ENCODE data around the gene RPL18.

Gene RPL18

DNA sequence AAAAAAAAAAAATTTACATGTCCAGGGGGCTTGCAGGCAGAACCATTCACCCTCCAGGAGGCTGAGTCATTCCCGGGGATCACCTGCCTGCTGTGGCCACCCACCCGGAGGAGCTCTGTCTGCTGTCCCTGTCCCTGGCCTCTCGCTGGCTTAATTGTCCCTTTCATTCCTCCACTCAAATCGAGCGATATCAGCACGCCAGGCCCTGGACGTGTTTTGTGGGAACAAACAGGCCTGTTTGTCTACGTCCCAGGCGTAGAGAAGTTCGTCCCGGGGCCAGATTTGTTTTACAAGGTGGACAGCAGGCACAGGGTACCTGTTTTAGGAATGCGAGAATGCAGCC, 45.8 kb downstream of the RPL18 start:
- no peak for DNase-seq

DNA sequence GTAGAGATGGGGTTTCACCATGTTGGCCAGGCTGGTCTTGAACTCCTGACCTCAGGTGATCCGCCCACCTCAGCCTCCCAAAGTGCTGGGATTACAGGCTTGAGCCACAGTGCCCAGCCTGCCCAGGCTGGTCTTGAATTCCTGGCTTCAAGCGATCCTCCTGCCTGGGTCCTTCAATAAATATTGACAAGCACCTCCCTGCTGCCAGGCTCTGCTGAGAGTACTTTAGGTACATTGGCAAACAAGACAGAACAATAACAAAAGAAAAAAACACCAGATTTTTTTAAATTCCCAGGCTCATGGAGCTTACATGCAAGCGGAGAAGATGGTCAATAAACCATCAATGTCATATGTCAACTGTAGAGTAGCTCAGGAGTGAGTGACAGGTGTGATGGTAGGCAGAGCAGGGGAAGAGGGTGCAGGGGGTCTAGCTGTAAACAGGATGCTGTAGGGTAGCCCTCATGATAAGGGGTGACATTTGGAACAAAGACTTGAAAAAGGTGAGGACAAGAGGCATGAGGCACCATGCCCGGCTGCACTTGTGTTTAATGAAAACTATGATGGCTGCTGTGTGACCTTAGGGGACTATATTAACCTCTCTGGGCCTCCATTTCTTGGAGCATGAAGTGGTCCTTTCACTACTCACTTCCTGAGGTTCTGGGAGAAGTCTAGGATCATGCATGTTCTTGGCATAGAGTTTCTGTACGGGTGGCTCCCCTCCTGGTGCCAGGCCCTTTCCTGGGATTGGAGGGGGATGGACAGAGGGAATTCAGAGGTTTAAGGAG, 47.4 kb downstream of the RPL18 start:
- DNase-seq = no peak

DNA sequence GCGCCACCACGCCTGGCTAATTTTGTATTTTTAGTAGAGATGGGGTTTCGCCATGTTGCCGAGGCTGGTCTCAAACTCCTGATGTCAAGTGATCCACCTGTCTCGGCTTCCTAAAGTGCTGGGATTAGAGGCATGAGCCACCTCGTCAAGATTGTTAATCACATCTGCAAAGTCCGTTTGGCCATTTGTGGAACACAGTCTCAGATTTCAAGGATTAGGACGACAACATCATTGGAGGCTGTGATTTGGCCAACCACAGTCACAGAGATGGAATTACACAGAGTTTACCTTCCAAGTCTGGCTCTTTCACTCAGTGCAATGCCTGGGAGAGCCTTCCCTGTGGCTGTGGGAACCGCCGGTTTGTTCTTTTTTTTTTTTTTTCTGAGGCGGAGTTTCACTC, 49.2 kb downstream of the RPL18 start:
- DNase-seq = no peak

GRCh38 chr19:48568345-48568886, 50.6 kb downstream of the RPL18 start:
- DNase-seq = no peak
